Measurements from ENCODE around the gene ARFIP2.

DNA sequence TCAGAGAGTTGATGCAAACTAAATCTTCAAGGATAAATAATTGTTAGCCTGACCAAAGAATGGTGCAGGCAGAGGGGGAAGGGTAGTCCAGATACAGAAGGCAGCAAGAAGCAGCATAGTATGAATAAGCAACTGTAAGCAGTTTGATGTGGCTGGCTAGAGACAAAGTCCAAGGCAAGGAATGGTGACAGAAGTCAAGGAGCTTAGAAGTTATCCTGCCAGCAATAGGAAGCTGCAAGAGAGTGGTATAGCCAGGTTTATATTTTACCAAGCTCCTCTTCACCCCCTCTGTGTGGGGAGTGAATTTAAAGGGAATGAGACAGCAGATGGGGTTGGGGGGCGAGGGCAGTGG is 22.1 kb downstream of the ARFIP2 start:
- no peak for TF ChIP-seq EZH2 (IDR thresholded peaks at IDR 0.05; ENCODE audit: low read depth)
- TF ChIP-seq, protein P1, sequence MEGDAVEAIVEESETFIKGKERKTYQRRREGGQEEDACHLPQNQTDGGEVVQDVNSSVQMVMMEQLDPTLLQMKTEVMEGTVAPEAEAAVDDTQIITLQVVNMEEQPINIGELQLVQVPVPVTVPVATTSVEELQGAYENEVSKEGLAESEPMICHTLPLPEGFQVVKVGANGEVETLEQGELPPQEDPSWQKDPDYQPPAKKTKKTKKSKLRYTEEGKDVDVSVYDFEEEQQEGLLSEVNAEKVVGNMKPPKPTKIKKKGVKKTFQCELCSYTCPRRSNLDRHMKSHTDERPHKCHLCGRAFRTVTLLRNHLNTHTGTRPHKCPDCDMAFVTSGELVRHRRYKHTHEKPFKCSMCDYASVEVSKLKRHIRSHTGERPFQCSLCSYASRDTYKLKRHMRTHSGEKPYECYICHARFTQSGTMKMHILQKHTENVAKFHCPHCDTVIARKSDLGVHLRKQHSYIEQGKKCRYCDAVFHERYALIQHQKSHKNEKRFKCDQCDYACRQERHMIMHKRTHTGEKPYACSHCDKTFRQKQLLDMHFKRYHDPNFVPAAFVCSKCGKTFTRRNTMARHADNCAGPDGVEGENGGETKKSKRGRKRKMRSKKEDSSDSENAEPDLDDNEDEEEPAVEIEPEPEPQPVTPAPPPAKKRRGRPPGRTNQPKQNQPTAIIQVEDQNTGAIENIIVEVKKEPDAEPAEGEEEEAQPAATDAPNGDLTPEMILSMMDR (conservative IDR thresholded peaks at IDR 0.05), result no peak

Measured in PC-9 (cell line).